ENCODE measurements around the gene ZC3HAV1. TPM values are rescaled to one million over a fixed set of nuclear protein-coding genes. Genes with fewer than 3 reads are reported as not detected.
A peak's percentile ranks its signal among the peaks of the same experiment; 100 is the strongest.

ZC3HAV1 gene
- total and polyA plus RNA-seq, 9 of the 15 experiments (the other 6 are each of a cell fraction or from before 2014, with no cell fraction given) = 11.9 to 40.5 (median 23.9) TPM

DNA sequence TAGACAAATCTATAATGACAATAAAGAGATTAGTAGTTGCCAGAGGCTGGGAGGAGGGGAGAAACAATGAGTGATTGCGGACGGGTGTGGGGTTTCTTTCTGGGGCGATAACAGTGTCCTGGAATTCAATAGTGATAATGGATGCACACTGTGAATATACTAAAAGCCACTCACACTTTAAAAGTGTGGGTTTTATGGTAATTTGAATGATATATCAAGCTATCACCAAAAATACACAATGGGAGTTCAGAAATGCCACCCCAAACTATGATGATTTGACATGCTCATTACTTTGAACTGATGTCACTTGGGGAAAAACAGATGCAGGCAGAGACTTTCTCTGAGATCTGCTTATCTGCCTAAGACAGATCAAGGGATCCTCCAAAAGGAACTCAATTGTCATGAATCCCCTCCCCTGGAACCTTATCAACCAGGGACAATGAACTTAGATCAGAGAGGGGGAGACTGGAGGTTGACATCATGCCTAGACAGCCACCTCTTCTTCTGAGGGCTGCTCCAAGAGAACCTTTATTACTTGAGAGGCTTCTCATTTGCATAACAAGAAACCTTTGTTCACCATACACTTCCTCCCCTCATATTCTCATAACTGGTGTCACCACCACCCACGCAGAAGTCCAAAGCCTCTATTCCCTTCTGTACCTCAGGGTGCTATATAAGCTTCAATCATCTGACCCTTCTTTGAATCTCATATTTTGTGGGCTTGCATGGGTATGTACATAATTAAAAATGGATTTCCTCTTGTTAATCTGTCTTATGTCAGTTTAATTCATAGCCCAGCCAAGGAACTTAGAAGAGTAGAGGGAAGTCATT lies 14.8 kb upstream of the ZC3HAV1 start (continued):
- TF ChIP-seq, protein P1, sequence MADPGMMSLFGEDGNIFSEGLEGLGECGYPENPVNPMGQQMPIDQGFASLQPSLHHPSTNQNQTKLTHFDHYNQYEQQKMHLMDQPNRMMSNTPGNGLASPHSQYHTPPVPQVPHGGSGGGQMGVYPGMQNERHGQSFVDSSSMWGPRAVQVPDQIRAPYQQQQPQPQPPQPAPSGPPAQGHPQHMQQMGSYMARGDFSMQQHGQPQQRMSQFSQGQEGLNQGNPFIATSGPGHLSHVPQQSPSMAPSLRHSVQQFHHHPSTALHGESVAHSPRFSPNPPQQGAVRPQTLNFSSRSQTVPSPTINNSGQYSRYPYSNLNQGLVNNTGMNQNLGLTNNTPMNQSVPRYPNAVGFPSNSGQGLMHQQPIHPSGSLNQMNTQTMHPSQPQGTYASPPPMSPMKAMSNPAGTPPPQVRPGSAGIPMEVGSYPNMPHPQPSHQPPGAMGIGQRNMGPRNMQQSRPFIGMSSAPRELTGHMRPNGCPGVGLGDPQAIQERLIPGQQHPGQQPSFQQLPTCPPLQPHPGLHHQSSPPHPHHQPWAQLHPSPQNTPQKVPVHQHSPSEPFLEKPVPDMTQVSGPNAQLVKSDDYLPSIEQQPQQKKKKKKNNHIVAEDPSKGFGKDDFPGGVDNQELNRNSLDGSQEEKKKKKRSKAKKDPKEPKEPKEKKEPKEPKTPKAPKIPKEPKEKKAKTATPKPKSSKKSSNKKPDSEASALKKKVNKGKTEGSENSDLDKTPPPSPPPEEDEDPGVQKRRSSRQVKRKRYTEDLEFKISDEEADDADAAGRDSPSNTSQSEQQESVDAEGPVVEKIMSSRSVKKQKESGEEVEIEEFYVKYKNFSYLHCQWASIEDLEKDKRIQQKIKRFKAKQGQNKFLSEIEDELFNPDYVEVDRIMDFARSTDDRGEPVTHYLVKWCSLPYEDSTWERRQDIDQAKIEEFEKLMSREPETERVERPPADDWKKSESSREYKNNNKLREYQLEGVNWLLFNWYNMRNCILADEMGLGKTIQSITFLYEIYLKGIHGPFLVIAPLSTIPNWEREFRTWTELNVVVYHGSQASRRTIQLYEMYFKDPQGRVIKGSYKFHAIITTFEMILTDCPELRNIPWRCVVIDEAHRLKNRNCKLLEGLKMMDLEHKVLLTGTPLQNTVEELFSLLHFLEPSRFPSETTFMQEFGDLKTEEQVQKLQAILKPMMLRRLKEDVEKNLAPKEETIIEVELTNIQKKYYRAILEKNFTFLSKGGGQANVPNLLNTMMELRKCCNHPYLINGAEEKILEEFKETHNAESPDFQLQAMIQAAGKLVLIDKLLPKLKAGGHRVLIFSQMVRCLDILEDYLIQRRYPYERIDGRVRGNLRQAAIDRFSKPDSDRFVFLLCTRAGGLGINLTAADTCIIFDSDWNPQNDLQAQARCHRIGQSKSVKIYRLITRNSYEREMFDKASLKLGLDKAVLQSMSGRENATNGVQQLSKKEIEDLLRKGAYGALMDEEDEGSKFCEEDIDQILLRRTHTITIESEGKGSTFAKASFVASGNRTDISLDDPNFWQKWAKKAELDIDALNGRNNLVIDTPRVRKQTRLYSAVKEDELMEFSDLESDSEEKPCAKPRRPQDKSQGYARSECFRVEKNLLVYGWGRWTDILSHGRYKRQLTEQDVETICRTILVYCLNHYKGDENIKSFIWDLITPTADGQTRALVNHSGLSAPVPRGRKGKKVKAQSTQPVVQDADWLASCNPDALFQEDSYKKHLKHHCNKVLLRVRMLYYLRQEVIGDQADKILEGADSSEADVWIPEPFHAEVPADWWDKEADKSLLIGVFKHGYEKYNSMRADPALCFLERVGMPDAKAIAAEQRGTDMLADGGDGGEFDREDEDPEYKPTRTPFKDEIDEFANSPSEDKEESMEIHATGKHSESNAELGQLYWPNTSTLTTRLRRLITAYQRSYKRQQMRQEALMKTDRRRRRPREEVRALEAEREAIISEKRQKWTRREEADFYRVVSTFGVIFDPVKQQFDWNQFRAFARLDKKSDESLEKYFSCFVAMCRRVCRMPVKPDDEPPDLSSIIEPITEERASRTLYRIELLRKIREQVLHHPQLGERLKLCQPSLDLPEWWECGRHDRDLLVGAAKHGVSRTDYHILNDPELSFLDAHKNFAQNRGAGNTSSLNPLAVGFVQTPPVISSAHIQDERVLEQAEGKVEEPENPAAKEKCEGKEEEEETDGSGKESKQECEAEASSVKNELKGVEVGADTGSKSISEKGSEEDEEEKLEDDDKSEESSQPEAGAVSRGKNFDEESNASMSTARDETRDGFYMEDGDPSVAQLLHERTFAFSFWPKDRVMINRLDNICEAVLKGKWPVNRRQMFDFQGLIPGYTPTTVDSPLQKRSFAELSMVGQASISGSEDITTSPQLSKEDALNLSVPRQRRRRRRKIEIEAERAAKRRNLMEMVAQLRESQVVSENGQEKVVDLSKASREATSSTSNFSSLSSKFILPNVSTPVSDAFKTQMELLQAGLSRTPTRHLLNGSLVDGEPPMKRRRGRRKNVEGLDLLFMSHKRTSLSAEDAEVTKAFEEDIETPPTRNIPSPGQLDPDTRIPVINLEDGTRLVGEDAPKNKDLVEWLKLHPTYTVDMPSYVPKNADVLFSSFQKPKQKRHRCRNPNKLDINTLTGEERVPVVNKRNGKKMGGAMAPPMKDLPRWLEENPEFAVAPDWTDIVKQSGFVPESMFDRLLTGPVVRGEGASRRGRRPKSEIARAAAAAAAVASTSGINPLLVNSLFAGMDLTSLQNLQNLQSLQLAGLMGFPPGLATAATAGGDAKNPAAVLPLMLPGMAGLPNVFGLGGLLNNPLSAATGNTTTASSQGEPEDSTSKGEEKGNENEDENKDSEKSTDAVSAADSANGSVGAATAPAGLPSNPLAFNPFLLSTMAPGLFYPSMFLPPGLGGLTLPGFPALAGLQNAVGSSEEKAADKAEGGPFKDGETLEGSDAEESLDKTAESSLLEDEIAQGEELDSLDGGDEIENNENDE (IDR thresholded peaks at IDR 0.05; ENCODE audit: low read depth, low read length) = no peak
- TF ChIP-seq TEAD1 (CRISPR knock-in tag; IDR thresholded peaks at IDR 0.05) (peak; percentile 70 to 73), HINFP (tag; conservative IDR thresholded peaks at IDR 0.05; ENCODE audit: low read depth) (peak; percentile 54; the same call in 1 of the 2 replicates), ZNF707 (CRISPR knock-in tag; conservative IDR thresholded peaks at IDR 0.05) (peak; percentile 47; the same call in 1 of the 2 replicates), ZC3H8 (IDR thresholded peaks at IDR 0.05) (no peak), ZNF76 (CRISPR knock-in tag; IDR thresholded peaks at IDR 0.05; ENCODE audit: borderline replicate concordance) (no peak), POLR2A (conservative IDR thresholded peaks at IDR 0.05) (no peak), E2F4 (CRISPR knock-in tag; IDR thresholded peaks at IDR 0.05; ENCODE audit: low read depth) (no peak)

Measured in K562 (cell line).